K562 (cell line): ENCODE results near the gene BST1. TPM values are rescaled to one million over a fixed set of nuclear protein-coding genes. Genes with fewer than 3 reads are reported as not detected.

Source experiments
- HEY1 ChIP-seq: fragments of 250-450 bp; sonication (Bioruptor Pico); IDR thresholded peaks from 2 replicates; pipeline ENCODE4 v1.5.0; 2020; ENCODE audit warnings: mild to moderate bottlenecking, moderate library complexity, borderline replicate concordance
- KAT7 ChIP-seq: sonication (generic); formaldehyde crosslinking; IDR thresholded peaks from 2 replicates; pipeline ENCODE4 v1.8.0; 2022; ENCODE audit warnings: missing genetic modification reagents, mild to moderate bottlenecking, borderline replicate concordance
- L3MBTL2 ChIP-seq: fragments of 450-650 bp; IDR thresholded peaks from 2 replicates; pipeline ENCODE4 v1.6.1; 2016; ENCODE audit warnings: mild to moderate bottlenecking, moderate library complexity
- LCOR ChIP-seq: sonication (generic); formaldehyde crosslinking; IDR thresholded peaks from 2 replicates; pipeline ENCODE4 v1.8.0; 2022; ENCODE audit warnings: mild to moderate bottlenecking, missing genetic modification reagents
- SLC30A9 ChIP-seq: fragments of 250-450 bp; sonication (Bioruptor Pico); IDR thresholded peaks from 2 replicates; pipeline ENCODE4 v1.8.0; 2022; ENCODE audit warnings: mild to moderate bottlenecking, moderate library complexity
- TFAM ChIP-seq: fragments of 250-450 bp; sonication (Bioruptor Pico); conservative IDR thresholded peaks from 2 replicates; pipeline ENCODE4 v1.5.0; 2021; ENCODE audit warnings: mild to moderate bottlenecking, moderate library complexity
- TFAP4 ChIP-seq: sonication (generic); formaldehyde crosslinking; IDR thresholded peaks from 2 replicates; pipeline ENCODE4 v1.8.0; 2022; ENCODE audit warnings: missing genetic modification reagents, mild to moderate bottlenecking, moderate library complexity, borderline replicate concordance
- UBTF ChIP-seq, 2 experiments: IDR thresholded peaks; 2 replicates each; pipeline ENCODE4 v1.6.1; 2012; ENCODE audit warnings: improper control_type of control experiment in 2 of 2, low read depth in 2 of 2, low read length in 2 of 2, borderline replicate concordance in 1 of 2
- ZNF212 ChIP-seq: fragments of 450-650 bp; formaldehyde crosslinking; IDR thresholded peaks from 2 replicates; pipeline ENCODE4 v1.4.0; 2020; ENCODE audit warnings: mild to moderate bottlenecking
- ZNF609 ChIP-seq: sonication (generic); formaldehyde crosslinking; IDR thresholded peaks from 2 replicates; pipeline ENCODE4 v1.8.1; 2023; ENCODE audit warnings: missing genetic modification reagents, mild to moderate bottlenecking, borderline replicate concordance
- polyA plus RNA-seq, 8 experiments: library from polyadenylated mRNA; depleted of rRNA in 4 of 8; stranded (reverse) in 5 of 8; unstranded in 3 of 8; fragments of >200 nt; fragmentation: Nextera tagmentation in 2 of 8; fragmentation: Illumina TruSeq in 1 of 8; extraction: Ambion mirVana in 2 of 8; extraction: Trizol in 1 of 8; gene quantifications; 2 replicates each; pipeline versions ENCODE4 v1.2.1 to v1.2.3, GENCODE V29; 2011 to 2014; ENCODE audit warnings: inconsistent platforms in 1 of 8, missing spikeins in 1 of 8
- total RNA-seq, 7 experiments: library from RNA; depleted of rRNA in 6 of 7; stranded (reverse); fragments of >200 nt in 6 of 7; fragmentation: Illumina TruSeq in 2 of 7; extraction: Trizol in 2 of 7; gene quantifications; 2 replicates each; pipeline versions ENCODE4 v1.2.1 to v1.2.3, GENCODE V29; 2011 to 2021; ENCODE audit warnings: low replicate concordance in 1 of 7
- TF ChIP-seq, protein P1 (sequence below): sonication (generic); formaldehyde crosslinking; IDR thresholded peaks from 2 replicates; pipeline ENCODE4 v1.8.1; 2023; ENCODE audit warnings: mild to moderate bottlenecking, missing genetic modification reagents
- TF ChIP-seq, protein P2 (sequence below), 2 experiments: IDR thresholded peaks; 2 replicates each; pipeline ENCODE4 v1.6.1; 2011; ENCODE audit warnings: borderline replicate concordance in 1 of 2, control low read depth in 1 of 2, low read depth in 1 of 2, low read length in 1 of 2, mild to moderate bottlenecking in 1 of 2, mixed read lengths in 1 of 2, moderate library complexity in 1 of 2; ENCODE audit not compliant: insufficient read depth in 1 of 2, insufficient read length in 1 of 2, poor library complexity in 1 of 2, severe bottlenecking in 1 of 2; ENCODE audit errors: extremely low read depth in 1 of 2
- TF ChIP-seq, protein P3 (sequence below): sonication (generic); formaldehyde crosslinking; IDR thresholded peaks from 2 replicates; pipeline ENCODE4 v1.9.0; 2022; ENCODE audit warnings: mild to moderate bottlenecking, missing genetic modification reagents

BST1 gene
- total and polyA plus RNA-seq, 9 of the 15 experiments (the other 6 are each of a cell fraction or from before 2014, with no cell fraction given) = 0.04 to 0.38 (median 0.07) TPM; not detected in 6

DNA sequence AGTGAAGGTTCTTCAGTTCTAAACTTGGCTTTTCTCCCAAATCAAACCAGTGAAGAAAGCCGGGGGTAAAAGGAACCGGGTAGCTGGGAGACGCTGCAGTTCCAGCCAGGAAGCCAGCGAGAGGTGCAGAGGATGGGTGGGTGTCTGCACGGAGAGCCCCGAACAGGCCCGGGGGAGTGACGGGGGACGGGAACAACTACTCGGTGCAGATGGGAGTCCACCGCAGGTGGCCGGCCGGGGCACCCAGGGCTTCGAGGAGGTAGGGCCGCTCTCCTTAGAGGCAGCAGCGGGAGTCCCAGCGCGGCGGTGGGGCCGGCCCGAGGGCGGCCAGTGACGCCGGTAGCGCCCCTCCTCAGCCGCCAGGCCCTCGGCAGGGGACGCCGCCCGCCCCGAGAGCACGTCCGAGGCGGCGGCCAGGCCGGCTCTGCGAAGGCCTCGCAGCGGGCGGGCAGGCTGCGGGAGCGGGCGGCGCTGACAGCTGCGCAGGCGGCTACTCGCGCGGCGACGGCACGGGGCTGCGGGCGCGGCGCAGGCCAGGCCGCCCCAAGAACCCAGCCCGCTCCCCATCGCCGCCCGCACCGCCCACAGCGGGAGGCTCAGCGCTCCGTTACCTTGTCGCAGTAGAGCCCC lies 48.2 kb upstream of the BST1 start (continued):
- TF ChIP-seq UBTF (IDR thresholded peaks at IDR 0.05; ENCODE audit: borderline replicate concordance in 1 of 2, low read depth in 2 of 2, low read length in 2 of 2) (peak in 1 of 2 experiments; percentile 74; a peak in 2 of 4 replicates), TFAM (no peak), ZNF609 (no peak), ZNF212 (CRISPR knock-in tag) (0 out of 2 replicates have a peak, but pooled peaks have one; percentile 17), SLC30A9 (CRISPR knock-in tag) (no peak), TFAP4 (0 out of 2 replicates have a peak, but pooled peaks have one; percentile 32), HEY1 (CRISPR knock-in tag) (no peak), LCOR (CRISPR knock-in tag) (no peak), KAT7 (CRISPR knock-in tag) (peak; percentile 59), L3MBTL2 (peak; percentile 9; the same call in 1 of the 2 replicates)
- TF ChIP-seq, protein P1, sequence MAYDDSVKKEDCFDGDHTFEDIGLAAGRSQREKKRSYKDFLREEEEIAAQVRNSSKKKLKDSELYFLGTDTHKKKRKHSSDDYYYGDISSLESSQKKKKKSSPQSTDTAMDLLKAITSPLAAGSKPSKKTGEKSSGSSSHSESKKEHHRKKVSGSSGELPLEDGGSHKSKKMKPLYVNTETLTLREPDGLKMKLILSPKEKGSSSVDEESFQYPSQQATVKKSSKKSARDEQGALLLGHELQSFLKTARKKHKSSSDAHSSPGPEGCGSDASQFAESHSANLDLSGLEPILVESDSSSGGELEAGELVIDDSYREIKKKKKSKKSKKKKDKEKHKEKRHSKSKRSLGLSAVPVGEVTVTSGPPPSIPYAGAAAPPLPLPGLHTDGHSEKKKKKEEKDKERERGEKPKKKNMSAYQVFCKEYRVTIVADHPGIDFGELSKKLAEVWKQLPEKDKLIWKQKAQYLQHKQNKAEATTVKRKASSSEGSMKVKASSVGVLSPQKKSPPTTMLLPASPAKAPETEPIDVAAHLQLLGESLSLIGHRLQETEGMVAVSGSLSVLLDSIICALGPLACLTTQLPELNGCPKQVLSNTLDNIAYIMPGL (CRISPR knock-in tag) = 0 out of 2 replicates have a peak, but pooled peaks have one; percentile 35
- TF ChIP-seq, protein P2, sequence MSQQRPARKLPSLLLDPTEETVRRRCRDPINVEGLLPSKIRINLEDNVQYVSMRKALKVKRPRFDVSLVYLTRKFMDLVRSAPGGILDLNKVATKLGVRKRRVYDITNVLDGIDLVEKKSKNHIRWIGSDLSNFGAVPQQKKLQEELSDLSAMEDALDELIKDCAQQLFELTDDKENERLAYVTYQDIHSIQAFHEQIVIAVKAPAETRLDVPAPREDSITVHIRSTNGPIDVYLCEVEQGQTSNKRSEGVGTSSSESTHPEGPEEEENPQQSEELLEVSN (IDR thresholded peaks at IDR 0.05; ENCODE audit: borderline replicate concordance in 1 of 2, extremely low read depth in 1 of 2, insufficient read depth in 1 of 2, insufficient read length in 1 of 2, low read depth in 1 of 2, low read length in 1 of 2, poor library complexity in 1 of 2, severe bottlenecking in 1 of 2) = peak in 1 of 2 experiments; percentile 57
- TF ChIP-seq, protein P3, sequence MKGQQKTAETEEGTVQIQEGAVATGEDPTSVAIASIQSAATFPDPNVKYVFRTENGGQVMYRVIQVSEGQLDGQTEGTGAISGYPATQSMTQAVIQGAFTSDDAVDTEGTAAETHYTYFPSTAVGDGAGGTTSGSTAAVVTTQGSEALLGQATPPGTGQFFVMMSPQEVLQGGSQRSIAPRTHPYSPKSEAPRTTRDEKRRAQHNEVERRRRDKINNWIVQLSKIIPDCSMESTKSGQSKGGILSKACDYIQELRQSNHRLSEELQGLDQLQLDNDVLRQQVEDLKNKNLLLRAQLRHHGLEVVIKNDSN = no peak
